GM19468 (cell line): ENCODE measurements around the gene RNF11.
A peak's percentile ranks its signal among the peaks of the same experiment; 100 is the strongest.

Experiments
- ATAC-seq: cut with Tn5 transposase; IDR thresholded peaks from one replicate; pipeline ENCODE4 v1.9.1; 2021; ENCODE audit warnings: mild to moderate bottlenecking, moderate library complexity, moderate number of reproducible peaks; ENCODE audit not compliant: unreplicated experiment; ENCODE audit errors: extremely low read depth

The RNF11 gene

GRCh38 chr1:51255331-51255730 is 19.3 kb downstream of the RNF11 start:
- ATAC-seq: no peak

- no peak for ATAC-seq
Observed at GRCh38 chr1:51263147-51263877, 27.2 kb downstream of the RNF11 start.

- no peak for ATAC-seq
Observed at GRCh38 chr1:51264451-51264850, 28.4 kb downstream of the RNF11 start.

- no peak for ATAC-seq
Observed at GRCh38 chr1:51265618-51266017, 29.5 kb downstream of the RNF11 start.

GRCh38 chr1:51266181-51266580 is 30.1 kb downstream of the RNF11 start:
- ATAC-seq: no peak

- no peak for ATAC-seq
Observed at GRCh38 chr1:51266791-51267190, 30.7 kb downstream of the RNF11 start.

- no peak for ATAC-seq
Observed at GRCh38 chr1:51268634-51269033, 32.6 kb downstream of the RNF11 start.

GRCh38 chr1:51270751-51271150 is 34.7 kb downstream of the RNF11 start:
- ATAC-seq: no peak

- ATAC-seq: no peak
Observed at GRCh38 chr1:51272916-51273315, 36.8 kb downstream of the RNF11 start.

GRCh38 chr1:51274676-51275075 is 38.6 kb downstream of the RNF11 start:
- ATAC-seq: no peak

GRCh38 chr1:51276286-51276685 is 40.2 kb downstream of the RNF11 start:
- ATAC-seq: no peak

- ATAC-seq: no peak
Observed at GRCh38 chr1:51280321-51280978, 44.4 kb downstream of the RNF11 start.

GRCh38 chr1:51281807-51282206 is 45.7 kb downstream of the RNF11 start:
- ATAC-seq: no peak

- ATAC-seq: no peak
Observed at GRCh38 chr1:51282605-51283004, 46.5 kb downstream of the RNF11 start.

- no peak for ATAC-seq
Observed at GRCh38 chr1:51283979-51284378, 47.9 kb downstream of the RNF11 start.

GRCh38 chr1:51284487-51284954 is 48.4 kb downstream of the RNF11 start:
- peak; percentile 7 for ATAC-seq

- ATAC-seq: peak; percentile 70
Observed at GRCh38 chr1:51285055-51285454, 49.0 kb downstream of the RNF11 start.

- no peak for ATAC-seq
Observed at GRCh38 chr1:51287966-51288365, 51.9 kb downstream of the RNF11 start.

GRCh38 chr1:51288578-51288977 is 52.5 kb downstream of the RNF11 start:
- ATAC-seq: no peak

- no peak for ATAC-seq
Observed at GRCh38 chr1:51289676-51290488, 53.8 kb downstream of the RNF11 start.

GRCh38 chr1:51290489-51290847 is 54.4 kb downstream of the RNF11 start:
- no peak for ATAC-seq
